GF-D8 (cell line): ENCODE data around the gene TBX10.
"Not testable (repeated sequence)": the region's sequence is repeated elsewhere in the genome, so short reads cannot be mapped to it uniquely, and the experiment has no call there.

Experiments used
- DNase-seq: peaks from one replicate; lab custom pipeline; 2025; lab: John Stamatoyannopoulos, UW

The TBX10 gene

GRCh38 chr11:67664213-67664585 is 24.6 kb upstream of the TBX10 start:
- DNase-seq = no peak

DNA sequence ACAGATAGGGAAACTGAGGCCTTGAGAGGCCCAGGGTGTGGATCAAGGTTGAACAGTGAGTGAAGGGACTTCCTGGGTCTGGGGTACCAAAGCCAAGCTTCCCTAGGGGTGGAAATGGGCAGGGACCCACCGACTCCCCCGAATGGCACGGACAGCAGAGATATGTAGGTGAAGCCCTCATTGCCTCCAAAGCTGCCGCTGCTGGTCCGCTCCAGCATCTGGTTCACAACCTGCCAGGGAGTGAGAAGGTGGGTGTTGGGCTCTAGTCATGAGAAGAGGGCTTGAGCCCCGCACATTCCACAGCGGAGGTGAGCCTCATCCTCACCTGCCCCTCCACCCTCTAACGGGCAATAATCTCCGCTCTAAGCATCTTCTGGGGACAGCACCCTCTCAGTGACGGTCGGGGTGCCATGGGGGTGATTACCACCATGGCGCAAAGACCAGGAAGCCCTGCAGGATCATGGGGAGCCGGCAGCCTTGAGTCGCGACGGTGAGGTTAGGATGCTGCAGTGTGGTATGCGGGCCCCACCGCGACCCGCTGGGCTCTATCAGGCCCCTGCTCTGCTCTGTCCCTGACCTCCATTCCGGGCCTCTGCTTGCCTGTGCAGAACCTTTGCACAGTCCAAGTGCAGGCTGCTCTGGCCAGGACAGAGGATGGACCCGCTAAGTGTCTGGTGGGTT is 24.1 kb upstream of the TBX10 start:
- no peak for DNase-seq

GRCh38 chr11:67662835-67663531 is 23.4 kb upstream of the TBX10 start:
- no peak for DNase-seq

GRCh38 chr11:67662142-67662834 is 22.7 kb upstream of the TBX10 start:
- DNase-seq = no peak

DNA sequence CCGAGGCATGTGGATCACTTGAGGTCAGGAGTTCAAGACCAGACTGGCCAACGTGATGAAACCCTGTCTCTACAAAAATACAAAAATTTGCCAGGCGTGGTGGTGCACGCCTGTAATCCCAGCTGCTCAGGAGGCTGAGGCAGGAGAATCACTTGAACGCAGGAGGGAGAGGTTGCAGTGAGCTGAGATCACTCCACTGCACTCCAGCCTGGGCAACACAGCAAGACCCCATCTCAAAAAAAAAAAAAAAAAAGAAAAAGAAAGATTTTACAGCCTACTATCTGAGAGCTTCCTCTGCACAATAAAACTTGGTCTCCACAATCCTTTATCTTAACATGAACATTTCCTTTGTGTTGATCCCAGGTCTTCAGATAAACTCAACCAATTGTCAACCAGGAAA is 21.2 kb upstream of the TBX10 start:
- DNase-seq = not testable (repeated sequence)

GRCh38 chr11:67659651-67660165 is 20.1 kb upstream of the TBX10 start:
- not testable (repeated sequence) for DNase-seq

DNA sequence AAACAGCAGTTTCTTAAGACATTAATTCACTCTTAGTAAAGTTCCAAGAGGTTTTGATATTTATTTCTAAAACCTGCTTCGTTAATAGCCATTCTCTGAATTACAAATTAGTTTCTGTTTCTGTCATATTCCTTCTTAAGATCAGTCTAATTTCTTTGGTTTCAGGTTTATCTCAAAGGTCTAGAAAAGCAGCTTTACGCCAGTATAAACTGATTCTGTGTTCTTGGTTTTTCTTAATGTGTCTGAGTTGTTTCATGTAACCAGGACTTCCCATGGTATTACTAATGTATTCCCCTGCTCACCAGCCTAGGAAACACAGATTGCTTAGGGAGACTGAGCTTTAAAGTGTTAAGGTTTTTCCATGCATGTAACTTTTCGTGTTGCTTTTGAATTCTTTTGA is 17.7 kb upstream of the TBX10 start:
- no peak for DNase-seq

DNA sequence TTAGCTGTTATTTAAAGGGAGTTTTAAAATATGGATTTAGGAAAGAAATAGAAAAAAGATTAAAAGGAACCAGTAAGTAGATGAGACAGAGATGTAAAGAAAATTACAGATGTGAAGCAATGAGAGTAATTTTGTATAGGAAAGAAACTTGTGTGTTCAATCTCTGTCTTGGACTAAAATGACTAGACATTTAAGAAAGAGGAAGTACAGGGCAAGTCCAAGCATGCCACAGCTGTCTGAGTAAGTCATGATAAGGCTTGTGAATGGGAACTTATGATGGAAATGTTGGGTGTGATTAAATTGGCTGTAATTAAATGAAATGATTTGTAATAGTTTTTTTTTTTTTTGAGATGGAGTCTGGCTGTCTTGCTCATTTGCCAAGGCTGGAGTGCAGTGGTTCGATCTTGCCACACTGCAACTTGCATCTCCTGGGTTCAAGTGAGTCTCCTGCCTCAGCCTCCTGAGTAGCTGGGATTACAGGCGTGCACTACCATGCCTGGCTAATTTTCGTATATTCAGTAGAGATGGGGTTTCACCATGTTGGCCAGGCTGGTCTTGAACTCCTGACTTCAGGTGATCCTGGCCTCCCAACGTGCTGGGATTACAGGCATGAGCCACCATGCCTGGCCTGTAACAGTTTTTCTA is 16.8 kb upstream of the TBX10 start:
- DNase-seq = no peak

DNA sequence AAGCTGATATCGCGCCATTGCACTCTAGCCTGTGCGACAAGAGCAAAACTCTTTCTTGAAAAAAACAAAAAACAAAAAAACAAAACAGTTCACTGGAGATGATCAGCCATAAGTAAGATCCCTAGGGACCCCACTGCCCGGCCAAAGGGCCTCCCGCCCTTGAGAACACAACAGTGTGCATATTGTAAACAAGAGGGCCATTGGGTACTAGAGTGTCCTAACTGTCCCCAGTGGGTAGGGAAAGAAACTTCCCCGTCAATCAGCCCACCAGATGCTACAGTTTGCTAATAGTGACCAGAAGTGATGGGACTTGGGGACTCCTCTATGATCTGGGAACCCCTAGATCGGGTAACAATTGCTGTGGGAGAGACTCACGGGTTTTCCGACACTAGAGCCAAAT is 14.7 kb upstream of the TBX10 start:
- no peak for DNase-seq

GRCh38 chr11:67652965-67653845 is 13.6 kb upstream of the TBX10 start:
- DNase-seq = no peak

- DNase-seq = no peak
These were observed 12.6 kb upstream of the TBX10 start for GRCh38 chr11:67651976-67652781.

DNA sequence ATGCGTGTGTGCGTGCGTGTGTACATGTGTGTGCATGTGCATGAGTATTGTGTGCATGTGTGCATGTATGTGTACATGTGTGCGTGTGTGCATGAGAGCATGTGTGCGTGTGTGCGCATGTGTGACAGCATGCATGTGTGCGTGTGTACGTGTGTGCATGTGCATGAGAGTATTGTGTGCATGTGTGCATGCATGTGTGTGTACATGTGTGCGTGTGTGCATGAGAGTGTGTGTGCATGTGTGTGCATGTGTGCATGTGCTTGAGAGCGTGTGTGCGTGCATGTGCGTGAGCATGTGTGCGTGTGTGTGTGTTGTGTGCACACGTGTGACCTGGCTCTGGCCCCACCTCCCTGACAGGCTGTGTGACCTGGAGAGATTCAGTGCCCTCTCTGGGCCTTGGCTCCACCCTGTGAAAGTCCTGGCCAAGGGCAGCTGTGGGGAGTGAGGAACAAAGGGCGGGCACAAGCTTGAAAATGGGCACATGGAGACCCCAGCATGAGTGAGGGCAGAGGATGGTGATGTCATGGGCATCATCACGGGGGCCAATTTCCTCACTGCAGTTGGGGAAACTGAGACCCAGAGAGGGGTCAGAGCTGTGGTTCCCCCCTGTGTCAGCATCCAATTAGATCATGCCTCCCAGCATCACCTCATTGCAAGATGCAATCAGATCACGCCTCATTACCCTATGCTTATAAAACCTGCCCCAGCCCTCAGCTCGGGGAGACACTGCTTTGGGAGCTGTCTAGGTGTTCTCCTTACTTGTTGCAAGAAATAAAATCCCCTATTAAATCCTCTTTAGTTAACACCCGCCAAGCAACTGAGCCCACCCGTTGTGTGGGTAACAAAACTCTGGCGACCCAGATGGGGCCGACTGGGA is 10.3 kb upstream of the TBX10 start:
- no peak for DNase-seq

GRCh38 chr11:67648796-67649613 is 9.4 kb upstream of the TBX10 start:
- no peak for DNase-seq

DNA sequence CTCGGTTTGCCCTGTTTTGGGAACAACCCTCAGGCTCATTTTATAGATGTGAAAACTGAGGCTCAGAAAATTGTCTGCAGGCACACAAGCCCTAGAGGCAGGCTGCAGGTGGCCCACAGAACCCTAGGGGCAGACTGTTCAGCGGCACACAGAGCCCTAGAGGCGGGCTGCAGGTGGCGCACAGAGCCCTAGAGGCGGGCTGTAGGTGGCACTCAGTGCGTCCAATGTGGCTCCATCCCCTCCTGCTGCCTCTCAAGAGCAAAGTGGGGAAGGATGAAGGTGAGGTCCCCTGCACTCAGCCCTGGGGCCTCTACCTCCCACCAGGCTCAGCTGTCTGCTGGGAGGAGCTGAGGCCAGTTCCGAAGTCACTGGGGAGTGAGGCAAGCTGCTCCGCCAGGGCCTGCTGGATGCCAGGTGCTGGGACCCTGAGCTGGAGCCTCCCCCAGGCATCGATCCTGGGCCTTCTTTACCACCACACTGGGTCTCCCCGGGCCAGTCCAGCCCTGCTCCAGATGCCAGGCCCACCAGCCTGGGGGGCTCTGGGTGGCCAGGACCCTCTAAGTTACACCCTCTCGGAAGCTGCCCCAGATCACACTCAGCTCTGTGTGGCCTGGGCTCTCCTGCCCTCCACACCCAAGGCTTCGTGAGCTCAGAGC is 8.7 kb upstream of the TBX10 start:
- peak; percentile 52 for DNase-seq

- DNase-seq = no peak
These were observed 7.9 kb upstream of the TBX10 start for GRCh38 chr11:67647471-67647870.

- DNase-seq = peak; percentile 38
These were observed 7.2 kb upstream of the TBX10 start for GRCh38 chr11:67646535-67647336.
